HEK293 (cell line): ENCODE data around the gene KIF26B.

Source experiments
- CTCF ChIA-PET: fragments of 350-600 bp; formaldehyde crosslinking; extraction: SDS; loops from one replicate; lab custom pipeline; 2021; ENCODE audit warnings: antibody characterized with exemption; lab: Yijun Ruan, JAX
- POLR2A ChIA-PET: fragments of 300-600 bp; formaldehyde crosslinking; extraction: SDS; loops from one replicate; lab custom pipeline; 2020; ENCODE audit warnings: antibody characterized with exemption, inconsistent platforms; lab: Yijun Ruan, JAX
- H3K27ac ChIP-seq: fragments of 200-500 bp; sonication (Bioruptor generic); 2 replicates; pipeline ENCODE4 v1.5.1; 2014; ENCODE audit warnings: low read depth, low read length, control low read depth, inconsistent platforms; ENCODE audit errors: extremely low read depth
- H3K36me3 ChIP-seq, 2 experiments: fragments of 200-500 bp in 1 of 2; sonication (Bioruptor generic) in 1 of 2; 1 replicate in 1 of 2; 2 replicates in 1 of 2; pipeline ENCODE4 v1.5.1; 2014 to 2017; ENCODE audit warnings: inconsistent platforms in 2 of 2, low read length in 2 of 2; ENCODE audit not compliant: control insufficient read depth in 2 of 2, insufficient read depth in 1 of 2
- H3K4me1 ChIP-seq: fragments of 200-500 bp; sonication (Bioruptor generic); 2 replicates; pipeline ENCODE4 v1.5.1; 2014; ENCODE audit warnings: mild to moderate bottlenecking, low read length, inconsistent platforms; ENCODE audit not compliant: control insufficient read depth, insufficient read depth
- H3K4me3 ChIP-seq: 2 replicates; pipeline ENCODE4 v1.5.1; 2011; ENCODE audit warnings: low read depth, mild to moderate bottlenecking, control low read depth, low read length, moderate library complexity
- H3K9me3 ChIP-seq: fragments of 200-500 bp; sonication (Bioruptor generic); 2 replicates; pipeline ENCODE4 v1.5.1; 2014; ENCODE audit warnings: low read depth, low read length, inconsistent platforms; ENCODE audit not compliant: control insufficient read depth, insufficient read depth
- BCL11B ChIP-seq: fragments of 450-650 bp; formaldehyde crosslinking; IDR thresholded peaks from 2 replicates; pipeline ENCODE4 v1.5.1; 2016; ENCODE audit warnings: low read depth, missing biosample characterization, missing genetic modification characterization
- BCL6B ChIP-seq: fragments of 450-650 bp; formaldehyde crosslinking; IDR thresholded peaks from 2 replicates; pipeline ENCODE4 v1.5.1; 2017; ENCODE audit warnings: missing biosample characterization, missing genetic modification characterization
- KLF10 ChIP-seq: fragments of 450-650 bp; IDR thresholded peaks from 2 replicates; pipeline ENCODE4 v1.5.1; 2018; ENCODE audit warnings: missing biosample characterization, mild to moderate bottlenecking, missing genetic modification characterization
- PRDM1 ChIP-seq: fragments of 450-650 bp; formaldehyde crosslinking; IDR thresholded peaks from 2 replicates; pipeline ENCODE4; 2016; ENCODE audit warnings: missing biosample characterization, missing genetic modification characterization
- SP3 ChIP-seq: fragments of 450-650 bp; formaldehyde crosslinking; IDR thresholded peaks from 2 replicates; pipeline ENCODE4 v1.5.1; 2016; ENCODE audit warnings: missing biosample characterization, missing genetic modification characterization
- SP7 ChIP-seq: fragments of 450-650 bp; formaldehyde crosslinking; IDR thresholded peaks from 2 replicates; pipeline ENCODE4 v1.5.1; 2016; ENCODE audit warnings: missing biosample characterization, missing genetic modification characterization
- ZBTB26 ChIP-seq: fragments of 450-650 bp; formaldehyde crosslinking; optimal IDR thresholded peaks from 2 replicates; pipeline ENCODE3; 2016; ENCODE audit warnings: missing biosample characterization, mild to moderate bottlenecking, missing genetic modification characterization
- ZFP69B ChIP-seq: fragments of 450-650 bp; formaldehyde crosslinking; IDR thresholded peaks from 2 replicates; pipeline ENCODE4 v1.5.1; 2016; ENCODE audit warnings: missing biosample characterization, missing genetic modification characterization
- ZNF112 ChIP-seq: fragments of 450-650 bp; formaldehyde crosslinking; IDR thresholded peaks from 2 replicates; pipeline ENCODE4 v1.5.0; 2017; ENCODE audit warnings: missing biosample characterization, missing genetic modification characterization
- ZNF132 ChIP-seq: fragments of 450-650 bp; formaldehyde crosslinking; IDR thresholded peaks from 2 replicates; pipeline ENCODE4 v1.5.1; 2017; ENCODE audit warnings: missing biosample characterization, missing genetic modification characterization, borderline replicate concordance
- ZNF133 ChIP-seq: fragments of 450-650 bp; formaldehyde crosslinking; IDR thresholded peaks from 2 replicates; pipeline ENCODE4 v1.5.1; 2016; ENCODE audit warnings: missing biosample characterization, missing genetic modification characterization
- ZNF214 ChIP-seq: fragments of 450-650 bp; formaldehyde crosslinking; IDR thresholded peaks from 2 replicates; pipeline ENCODE4 v1.5.1; 2017; ENCODE audit warnings: missing biosample characterization, mild to moderate bottlenecking, missing genetic modification characterization, borderline replicate concordance
- ZNF37A ChIP-seq: fragments of 450-650 bp; IDR thresholded peaks from 2 replicates; pipeline ENCODE4 v1.5.1; 2018; ENCODE audit warnings: missing biosample characterization, missing genetic modification characterization
- ZNF416 ChIP-seq: fragments of 450-650 bp; formaldehyde crosslinking; IDR thresholded peaks from 2 replicates; pipeline ENCODE4 v1.5.1; 2016; ENCODE audit warnings: missing biosample characterization, missing genetic modification characterization
- ZNF423 ChIP-seq: fragments of 450-650 bp; formaldehyde crosslinking; IDR thresholded peaks from 2 replicates; pipeline ENCODE4 v1.5.1; 2016; ENCODE audit warnings: missing biosample characterization, missing genetic modification characterization
- ZNF426 ChIP-seq: fragments of 450-650 bp; formaldehyde crosslinking; IDR thresholded peaks from 2 replicates; pipeline ENCODE4 v1.5.1; 2017; ENCODE audit warnings: missing biosample characterization, missing genetic modification characterization, mild to moderate bottlenecking, inconsistent platforms, moderate library complexity
- ZNF433 ChIP-seq: fragments of 450-650 bp; formaldehyde crosslinking; IDR thresholded peaks from 2 replicates; pipeline ENCODE4 v1.5.1; 2016; ENCODE audit warnings: missing biosample characterization, missing genetic modification characterization, low read depth
- ZNF48 ChIP-seq: fragments of 450-650 bp; formaldehyde crosslinking; IDR thresholded peaks from 2 replicates; pipeline ENCODE4 v1.5.1; 2016; ENCODE audit warnings: missing biosample characterization, missing genetic modification characterization
- ZNF529 ChIP-seq: fragments of 450-650 bp; formaldehyde crosslinking; IDR thresholded peaks from 2 replicates; pipeline ENCODE4 v1.5.1; 2017; ENCODE audit warnings: missing genetic modification characterization, missing biosample characterization; ENCODE audit not compliant: insufficient replicate concordance
- ZNF600 ChIP-seq: fragments of 450-650 bp; formaldehyde crosslinking; IDR thresholded peaks from 2 replicates; pipeline ENCODE4 v1.5.1; 2016; ENCODE audit warnings: missing biosample characterization, missing genetic modification characterization
- ZNF623 ChIP-seq: fragments of 450-650 bp; formaldehyde crosslinking; IDR thresholded peaks from 2 replicates; pipeline ENCODE4 v1.5.1; 2016; ENCODE audit warnings: missing biosample characterization, missing genetic modification characterization
- ZSCAN5A ChIP-seq: fragments of 450-650 bp; formaldehyde crosslinking; IDR thresholded peaks from 2 replicates; pipeline ENCODE4 v1.5.1; 2016; ENCODE audit warnings: missing biosample characterization, missing genetic modification characterization
- TF ChIP-seq, protein P1 (sequence below): fragments of 450-650 bp; formaldehyde crosslinking; IDR thresholded peaks from 2 replicates; pipeline ENCODE4 v1.5.1; 2016; ENCODE audit warnings: missing biosample characterization, missing genetic modification characterization
- TF ChIP-seq, protein P2 (sequence below): fragments of 450-650 bp; formaldehyde crosslinking; IDR thresholded peaks from 2 replicates; pipeline ENCODE4; 2016; ENCODE audit warnings: missing biosample characterization, missing genetic modification characterization

The KIF26B gene

DNA sequence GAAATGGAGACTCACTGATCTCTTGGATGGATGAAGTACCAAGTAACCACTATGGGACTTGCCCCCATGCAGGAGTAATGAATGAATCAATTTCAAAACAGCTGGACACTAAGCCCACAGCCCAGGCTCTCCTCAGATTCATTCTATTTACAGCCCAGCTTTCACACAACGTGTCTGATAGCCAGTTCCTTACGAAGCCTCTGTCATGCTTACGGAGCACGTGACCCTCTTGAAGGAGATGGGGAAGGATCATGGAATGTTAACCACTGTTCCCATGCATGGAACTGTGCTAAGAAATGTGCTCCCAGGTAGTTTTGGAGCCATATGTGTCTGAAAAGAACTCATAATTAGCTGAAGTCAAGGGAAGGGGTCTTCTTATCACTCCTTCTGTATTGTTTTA, 124.1 kb downstream of the KIF26B start:
- no peak for TF ChIP-seq ZNF37A
- TF ChIP-seq, protein P1, sequence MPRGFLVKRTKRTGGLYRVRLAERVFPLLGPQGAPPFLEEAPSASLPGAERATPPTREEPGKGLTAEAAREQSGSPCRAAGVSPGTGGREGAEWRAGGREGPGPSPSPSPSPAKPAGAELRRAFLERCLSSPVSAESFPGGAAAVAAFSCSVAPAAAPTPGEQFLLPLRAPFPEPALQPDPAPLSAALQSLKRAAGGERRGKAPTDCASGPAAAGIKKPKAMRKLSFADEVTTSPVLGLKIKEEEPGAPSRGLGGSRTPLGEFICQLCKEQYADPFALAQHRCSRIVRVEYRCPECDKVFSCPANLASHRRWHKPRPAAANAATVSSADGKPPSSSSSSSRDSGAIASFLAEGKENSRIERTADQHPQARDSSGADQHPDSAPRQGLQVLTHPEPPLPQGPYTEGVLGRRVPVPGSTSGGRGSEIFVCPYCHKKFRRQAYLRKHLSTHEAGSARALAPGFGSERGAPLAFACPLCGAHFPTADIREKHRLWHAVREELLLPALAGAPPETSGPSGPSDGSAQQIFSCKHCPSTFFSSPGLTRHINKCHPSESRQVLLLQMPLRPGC (tag by site-specific recombination) = no peak
- no peak overlapping the region for H3K4me3 ChIP-seq
- CTCF ChIA-PET = interaction anchor here (0.9 kb wide), 1 partner anchor 126 kb away, joined by 4 read pairs; no protein-coding TSS in a partner anchor
- no peaks in the 10 kb centered on the region for H3K4me1 ChIP-seq
- no peaks in the 10 kb centered on the region for H3K9me3 ChIP-seq
- no peaks in the 10 kb centered on the region for H3K36me3 ChIP-seq
- POLR2A ChIA-PET = no interaction called here
- no peak overlapping the region for H3K27ac ChIP-seq

DNA sequence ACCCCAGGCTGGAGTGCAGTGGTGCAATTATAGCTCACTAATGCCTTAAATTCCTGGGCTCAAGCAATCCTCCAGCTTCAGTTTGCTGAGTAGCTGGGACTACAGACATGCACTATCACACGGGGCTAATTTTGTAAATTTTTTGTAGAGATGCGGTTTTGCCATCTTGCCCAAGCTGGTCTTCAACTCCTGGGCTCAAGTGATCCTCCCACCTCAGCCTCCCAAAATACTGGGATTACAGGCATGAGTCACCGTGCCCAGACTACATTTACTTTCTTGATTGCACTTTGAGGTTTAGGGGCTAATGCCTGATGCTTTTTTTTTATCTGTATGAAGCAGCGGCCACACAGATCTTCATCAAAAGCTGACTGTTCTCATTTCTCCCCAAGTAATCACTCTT, 124.6 kb downstream of the KIF26B start:
- POLR2A ChIA-PET = no interaction called here
- TF ChIP-seq ZNF426 (tag by site-specific recombination) = no peak
- no peak for TF ChIP-seq ZFP69B (tag by site-specific recombination)
- no peak for TF ChIP-seq ZNF416
- no peak for TF ChIP-seq BCL11B (tag by site-specific recombination)
- TF ChIP-seq ZNF132 = no peak
- no peak for TF ChIP-seq ZNF37A
- no peaks in the 10 kb centered on the region for H3K36me3 ChIP-seq
- CTCF ChIA-PET = interaction anchor here (0.9 kb wide), 1 partner anchor 126 kb away, joined by 4 read pairs; no protein-coding TSS in a partner anchor
- H3K4me3 ChIP-seq = no peak overlapping the region
- H3K27ac ChIP-seq = no peak overlapping the region
- no peaks in the 10 kb centered on the region for H3K9me3 ChIP-seq
- H3K4me1 ChIP-seq = no peaks in the 10 kb centered on the region

DNA sequence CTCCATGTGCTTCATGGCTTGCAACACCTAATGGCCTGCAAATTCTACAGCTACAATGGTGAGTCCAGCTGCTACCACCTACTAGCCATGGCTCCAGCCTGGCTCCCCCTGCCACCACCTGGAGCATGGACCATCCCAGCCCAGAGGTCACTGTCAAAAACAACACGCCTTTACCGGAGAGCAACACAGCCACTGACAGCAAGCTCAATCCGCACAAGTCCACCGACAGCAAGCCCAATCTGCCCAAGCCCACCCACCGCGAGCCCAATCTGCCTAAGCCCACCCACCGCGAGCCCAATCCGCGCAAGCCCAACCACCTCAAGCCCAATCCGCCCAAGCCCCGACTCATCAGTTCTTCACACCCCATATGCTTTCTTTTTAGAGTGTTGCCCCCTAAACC, 128.2 kb downstream of the KIF26B start:
- POLR2A ChIA-PET = no interaction called here
- CTCF ChIA-PET = no interaction called here
- Histone ChIP-seq H3K27ac (no peak overlapping the region), H3K36me3 (no peaks in the 10 kb centered on the region), H3K4me3 (no peak overlapping the region), H3K4me1 (no peaks in the 10 kb centered on the region), H3K9me3 (no peaks in the 10 kb centered on the region)
- TF ChIP-seq BCL6B = no peak
- no peak for TF ChIP-seq PRDM1 (tag by site-specific recombination)
- TF ChIP-seq SP3 (tag by site-specific recombination) = no peak
- no peak for TF ChIP-seq ZNF529 (tag by site-specific recombination)
- TF ChIP-seq ZSCAN5A = no peak
- no peak for TF ChIP-seq ZNF133 (tag by site-specific recombination)
- TF ChIP-seq ZNF214 (tag by site-specific recombination) = no peak
- no peak for TF ChIP-seq ZBTB26
- no peak for TF ChIP-seq ZNF48 (tag by site-specific recombination)
- no peak for TF ChIP-seq ZNF433
- no peak for TF ChIP-seq ZNF623
- no peak for TF ChIP-seq KLF10 (tag by site-specific recombination)
- TF ChIP-seq SP7 (tag by site-specific recombination) = no peak
- TF ChIP-seq, protein P2, sequence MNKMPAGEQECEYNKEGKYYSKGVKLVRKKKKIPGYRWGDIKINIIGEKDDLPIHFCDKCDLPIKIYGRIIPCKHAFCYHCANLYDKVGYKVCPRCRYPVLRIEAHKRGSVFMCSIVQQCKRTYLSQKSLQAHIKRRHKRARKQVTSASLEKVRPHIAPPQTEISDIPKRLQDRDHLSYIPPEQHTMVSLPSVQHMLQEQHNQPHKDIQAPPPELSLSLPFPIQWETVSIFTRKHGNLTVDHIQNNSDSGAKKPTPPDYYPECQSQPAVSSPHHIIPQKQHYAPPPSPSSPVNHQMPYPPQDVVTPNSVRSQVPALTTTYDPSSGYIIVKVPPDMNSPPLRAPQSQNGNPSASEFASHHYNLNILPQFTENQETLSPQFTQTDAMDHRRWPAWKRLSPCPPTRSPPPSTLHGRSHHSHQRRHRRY (tag by site-specific recombination) = no peak
- no peak for TF ChIP-seq ZNF423 (tag by site-specific recombination)
- TF ChIP-seq ZNF112 (tag by site-specific recombination) = no peak
- no peak for TF ChIP-seq ZNF600 (tag by site-specific recombination)
